ENCODE measurements around the gene RGS8.

The RGS8 gene

DNA sequence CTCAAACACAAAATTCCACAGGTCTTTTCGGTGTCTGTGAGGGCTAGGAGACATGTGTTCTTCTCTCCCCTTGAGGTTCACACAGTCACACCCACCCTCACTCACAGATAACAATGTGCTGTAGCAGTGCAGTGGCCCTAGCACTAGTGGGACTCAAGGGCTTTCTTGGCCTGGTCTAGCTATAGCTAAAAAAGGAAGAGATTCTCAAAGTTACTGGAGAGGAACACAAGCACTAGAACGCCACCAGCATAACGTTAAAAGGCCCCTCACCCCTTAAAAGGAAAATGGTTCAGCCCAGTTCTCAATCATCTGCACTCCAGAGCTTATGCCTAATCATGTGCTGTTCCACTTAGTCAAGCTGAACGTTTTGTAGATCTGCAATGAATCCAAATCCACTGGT, 39.5 kb downstream of the RGS8 start:
- TF ChIP-seq CTCF (IDR thresholded peaks at IDR 0.05; ENCODE audit: insufficient read depth, low read depth, low read length, missing control alignments): no peak

DNA sequence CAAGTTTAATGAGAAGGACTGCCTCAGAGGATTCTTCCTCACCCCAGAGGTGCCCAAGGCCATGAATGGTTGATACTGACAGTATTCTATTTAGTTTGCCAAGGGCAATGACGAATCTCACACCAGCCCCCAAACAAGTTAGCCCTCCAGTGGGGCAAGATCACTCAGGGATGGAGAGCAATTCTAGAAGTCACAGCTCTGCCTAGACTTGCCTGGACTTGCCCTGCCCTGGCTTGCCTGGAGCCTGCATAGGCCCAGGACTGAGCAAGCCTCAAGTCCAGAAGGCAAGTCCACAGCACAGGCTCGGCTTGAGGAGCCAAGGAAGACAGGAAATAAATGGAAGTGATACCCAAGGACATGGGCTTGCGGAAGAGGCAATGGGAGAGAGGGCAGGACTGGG, 40.7 kb downstream of the RGS8 start:
- H3K4me3 ChIP-seq (ENCODE audit: low read length): no peak overlapping the region
- peak; percentile 97 for DNase-seq (ENCODE audit: low read depth)
- TF ChIP-seq CTCF (IDR thresholded peaks at IDR 0.05; ENCODE audit: insufficient read depth, low read depth, low read length, missing control alignments): no peak

More for the DNA sequence above, 39.5 kb downstream of the RGS8 start:
- no peak overlapping the region for H3K4me3 ChIP-seq (ENCODE audit: low read length)
- DNase-seq (ENCODE audit: low read depth): no peak

DNA sequence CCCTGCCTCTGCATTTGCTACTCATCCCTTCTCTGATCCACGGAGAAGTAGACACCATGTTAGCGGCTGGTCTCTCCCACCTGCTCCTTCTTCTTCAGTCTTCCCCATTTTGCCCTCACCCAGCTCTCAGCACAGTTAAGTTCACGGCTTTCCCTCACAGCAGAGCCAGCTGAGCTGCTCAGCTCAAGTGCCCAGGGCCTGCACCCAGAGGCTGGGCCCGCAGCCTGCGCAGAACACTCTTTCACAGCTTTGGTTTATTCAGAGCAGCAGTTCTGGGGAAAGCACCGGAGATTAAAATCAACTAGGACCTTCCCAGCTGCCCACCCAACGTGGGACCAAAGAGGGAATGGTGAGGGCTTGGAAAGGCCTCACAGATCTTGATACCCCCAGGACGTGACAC, 41.9 kb downstream of the RGS8 start:
- TF ChIP-seq CTCF (IDR thresholded peaks at IDR 0.05; ENCODE audit: insufficient read depth, low read depth, low read length, missing control alignments): no peak
- H3K4me3 ChIP-seq (ENCODE audit: low read length): no peak overlapping the region
- no peak for DNase-seq (ENCODE audit: low read depth)

- no peak for DNase-seq (ENCODE audit: low read depth)
- TF ChIP-seq CTCF (IDR thresholded peaks at IDR 0.05; ENCODE audit: insufficient read depth, low read depth, low read length, missing control alignments): no peak
- no peak overlapping the region for H3K4me3 ChIP-seq (ENCODE audit: low read length)
These were observed 42.8 kb downstream of the RGS8 start for GRCh38 chr1:182641561-182641960.

GRCh38 chr1:182639330-182639729, 45.1 kb downstream of the RGS8 start:
- no peak overlapping the region for H3K4me3 ChIP-seq (ENCODE audit: low read length)
- TF ChIP-seq CTCF (IDR thresholded peaks at IDR 0.05; ENCODE audit: insufficient read depth, low read depth, low read length, missing control alignments): no peak
- no peak for DNase-seq (ENCODE audit: low read depth)

GRCh38 chr1:182637769-182638168, 46.6 kb downstream of the RGS8 start:
- no peak for DNase-seq (ENCODE audit: low read depth)
- H3K4me3 ChIP-seq (ENCODE audit: low read length): no peak overlapping the region
- no peak for TF ChIP-seq CTCF (IDR thresholded peaks at IDR 0.05; ENCODE audit: insufficient read depth, low read depth, low read length, missing control alignments)

- no peak for DNase-seq (ENCODE audit: low read depth)
- no peak for TF ChIP-seq CTCF (IDR thresholded peaks at IDR 0.05; ENCODE audit: insufficient read depth, low read depth, low read length, missing control alignments)
- no peak overlapping the region for H3K4me3 ChIP-seq (ENCODE audit: low read length)
These were observed 48.5 kb downstream of the RGS8 start for GRCh38 chr1:182635871-182636270.

Data from epithelial cell of esophagus (primary cell).